Measurements from ENCODE around the gene SCTR.

Gene SCTR

GRCh38 chr2:119466373-119466772 is 57.9 kb downstream of the SCTR start:
- no peak overlapping the region for H2AK5ac ChIP-seq (ENCODE audit: low read length)
- no peak overlapping the region for H3K14ac ChIP-seq (ENCODE audit: low read length)
- H3K27ac ChIP-seq (ENCODE audit: low read depth, low read length): no peak overlapping the region
- WGBS (ENCODE audit: extremely low coverage, insufficient coverage, insufficient read length): no CpG with 5 or more reads among the region's 4 CpGs
- H3K4me3 ChIP-seq (ENCODE audit: low read depth, low read length): no peak overlapping the region
- H3K79me1 ChIP-seq (ENCODE audit: low read length): no peaks in the 10 kb centered on the region
- no peaks in the 10 kb centered on the region for H3K9me3 ChIP-seq (ENCODE audit: insufficient read depth, low read depth, low read length)
- no peak overlapping the region for H3K23ac ChIP-seq (ENCODE audit: low read length)
- DNase-seq: no peak
- no peak overlapping the region for H3K9ac ChIP-seq (ENCODE audit: low read length)
- H3K4me1 ChIP-seq (ENCODE audit: control insufficient read depth in 1 of 2, insufficient read depth in 2 of 2, low read length in 2 of 2): no peaks in the 10 kb centered on the region
- no peak overlapping the region for H3K4ac ChIP-seq (ENCODE audit: low read depth, low read length)
- no peak overlapping the region for H2BK5ac ChIP-seq (ENCODE audit: low read depth, low read length, poor library complexity)
- H3K27me3 ChIP-seq (ENCODE audit: insufficient read depth, low read length): no peaks in the 10 kb centered on the region
- H3K79me2 ChIP-seq (ENCODE audit: control insufficient read depth, insufficient read depth, low read length, poor library complexity): no peaks in the 10 kb centered on the region
- no peak overlapping the region for H4K8ac ChIP-seq (ENCODE audit: low read depth, low read length)
- no peak overlapping the region for H2BK120ac ChIP-seq (ENCODE audit: insufficient read depth, low read length, poor library complexity)
- H3K18ac ChIP-seq (ENCODE audit: low read length): no peak overlapping the region
- no peaks in the 10 kb centered on the region for H3K36me3 ChIP-seq (ENCODE audit: control insufficient read depth in 1 of 2, insufficient read depth in 2 of 2, low read length in 2 of 2)
- H3K4me2 ChIP-seq (ENCODE audit: low read length): no peak overlapping the region
- no peak overlapping the region for H2BK12ac ChIP-seq (ENCODE audit: low read length)
- no peak overlapping the region for H2AFZ ChIP-seq (ENCODE audit: insufficient read depth, low read length, poor library complexity)
- H4K91ac ChIP-seq (ENCODE audit: low read depth, low read length): no peak overlapping the region
- H4K12ac ChIP-seq (ENCODE audit: low read depth, low read length): no peak overlapping the region

- no peak for DNase-seq
- H3K4me2 ChIP-seq (ENCODE audit: low read length): no peak overlapping the region
- no peak overlapping the region for H4K91ac ChIP-seq (ENCODE audit: low read depth, low read length)
- H3K14ac ChIP-seq (ENCODE audit: low read length): no peak overlapping the region
- no peaks in the 10 kb centered on the region for H3K79me2 ChIP-seq (ENCODE audit: control insufficient read depth, insufficient read depth, low read length, poor library complexity)
- H3K4me1 ChIP-seq (ENCODE audit: control insufficient read depth in 1 of 2, insufficient read depth in 2 of 2, low read length in 2 of 2): no peaks in the 10 kb centered on the region
- no peak overlapping the region for H2AFZ ChIP-seq (ENCODE audit: insufficient read depth, low read length, poor library complexity)
- H4K8ac ChIP-seq (ENCODE audit: low read depth, low read length): no peak overlapping the region
- WGBS (ENCODE audit: extremely low coverage, insufficient coverage, insufficient read length): no CpG with 5 or more reads among the region's 11 CpGs
- H2AK5ac ChIP-seq (ENCODE audit: low read length): no peak overlapping the region
- H3K23ac ChIP-seq (ENCODE audit: low read length): no peak overlapping the region
- H3K9ac ChIP-seq (ENCODE audit: low read length): no peak overlapping the region
- H3K18ac ChIP-seq (ENCODE audit: low read length): no peak overlapping the region
- no peaks in the 10 kb centered on the region for H3K9me3 ChIP-seq (ENCODE audit: insufficient read depth, low read depth, low read length)
- no peak overlapping the region for H2BK12ac ChIP-seq (ENCODE audit: low read length)
- H3K36me3 ChIP-seq (ENCODE audit: control insufficient read depth in 1 of 2, insufficient read depth in 2 of 2, low read length in 2 of 2): no peaks in the 10 kb centered on the region
- no peak overlapping the region for H4K12ac ChIP-seq (ENCODE audit: low read depth, low read length)
- no peaks in the 10 kb centered on the region for H3K27me3 ChIP-seq (ENCODE audit: insufficient read depth, low read length)
- H2BK120ac ChIP-seq (ENCODE audit: insufficient read depth, low read length, poor library complexity): no peak overlapping the region
- H3K4ac ChIP-seq (ENCODE audit: low read depth, low read length): no peak overlapping the region
- H3K79me1 ChIP-seq (ENCODE audit: low read length): no peaks in the 10 kb centered on the region
- no peak overlapping the region for H3K27ac ChIP-seq (ENCODE audit: low read depth, low read length)
- no peak overlapping the region for H2BK5ac ChIP-seq (ENCODE audit: low read depth, low read length, poor library complexity)
- H3K4me3 ChIP-seq (ENCODE audit: low read depth, low read length): no peak overlapping the region
Observed at GRCh38 chr2:119465687-119466086, 58.6 kb downstream of the SCTR start.

GRCh38 chr2:119464981-119465380 is 59.3 kb downstream of the SCTR start:
- Histone ChIP-seq H2BK12ac (ENCODE audit: low read length) (no peak overlapping the region), H2BK120ac (ENCODE audit: insufficient read depth, low read length, poor library complexity) (no peak overlapping the region), H3K18ac (ENCODE audit: low read length) (no peak overlapping the region), H3K27me3 (ENCODE audit: insufficient read depth, low read length) (no peaks in the 10 kb centered on the region), H4K12ac (ENCODE audit: low read depth, low read length) (no peak overlapping the region), H3K79me2 (ENCODE audit: control insufficient read depth, insufficient read depth, low read length, poor library complexity) (no peaks in the 10 kb centered on the region), H3K23ac (ENCODE audit: low read length) (no peak overlapping the region), H2BK5ac (ENCODE audit: low read depth, low read length, poor library complexity) (no peak overlapping the region), H3K27ac (ENCODE audit: low read depth, low read length) (no peak overlapping the region), H4K91ac (ENCODE audit: low read depth, low read length) (no peak overlapping the region), H3K79me1 (ENCODE audit: low read length) (no peaks in the 10 kb centered on the region), H3K36me3 (ENCODE audit: control insufficient read depth in 1 of 2, insufficient read depth in 2 of 2, low read length in 2 of 2) (no peaks in the 10 kb centered on the region), H2AK5ac (ENCODE audit: low read length) (no peak overlapping the region), H3K4me2 (ENCODE audit: low read length) (no peak overlapping the region), H3K4ac (ENCODE audit: low read depth, low read length) (no peak overlapping the region), H2AFZ (ENCODE audit: insufficient read depth, low read length, poor library complexity) (no peak overlapping the region), H3K4me3 (ENCODE audit: low read depth, low read length) (no peak overlapping the region), H3K9ac (ENCODE audit: low read length) (no peak overlapping the region), H3K14ac (ENCODE audit: low read length) (no peak overlapping the region), H4K8ac (ENCODE audit: low read depth, low read length) (no peak overlapping the region), H3K9me3 (ENCODE audit: insufficient read depth, low read depth, low read length) (no peaks in the 10 kb centered on the region), H3K4me1 (ENCODE audit: control insufficient read depth in 1 of 2, insufficient read depth in 2 of 2, low read length in 2 of 2) (no peaks in the 10 kb centered on the region)
- DNase-seq: no peak
- no CpG with 5 or more reads among the region's 4 CpGs for WGBS (ENCODE audit: extremely low coverage, insufficient coverage, insufficient read length)

- H3K23ac ChIP-seq (ENCODE audit: low read length): no peak overlapping the region
- no peak overlapping the region for H4K12ac ChIP-seq (ENCODE audit: low read depth, low read length)
- H3K18ac ChIP-seq (ENCODE audit: low read length): no peak overlapping the region
- no peak overlapping the region for H4K91ac ChIP-seq (ENCODE audit: low read depth, low read length)
- H2BK120ac ChIP-seq (ENCODE audit: insufficient read depth, low read length, poor library complexity): no peak overlapping the region
- no peaks in the 10 kb centered on the region for H3K79me1 ChIP-seq (ENCODE audit: low read length)
- H3K79me2 ChIP-seq (ENCODE audit: control insufficient read depth, insufficient read depth, low read length, poor library complexity): no peaks in the 10 kb centered on the region
- no peak overlapping the region for H3K27ac ChIP-seq (ENCODE audit: low read depth, low read length)
- no peaks in the 10 kb centered on the region for H3K9me3 ChIP-seq (ENCODE audit: insufficient read depth, low read depth, low read length)
- H2AFZ ChIP-seq (ENCODE audit: insufficient read depth, low read length, poor library complexity): no peak overlapping the region
- H3K14ac ChIP-seq (ENCODE audit: low read length): no peak overlapping the region
- H3K4me3 ChIP-seq (ENCODE audit: low read depth, low read length): no peak overlapping the region
- no peak overlapping the region for H3K4me2 ChIP-seq (ENCODE audit: low read length)
- DNase-seq: no peak
- no peaks in the 10 kb centered on the region for H3K4me1 ChIP-seq (ENCODE audit: control insufficient read depth in 1 of 2, insufficient read depth in 2 of 2, low read length in 2 of 2)
- no peak overlapping the region for H2BK5ac ChIP-seq (ENCODE audit: low read depth, low read length, poor library complexity)
- H3K4ac ChIP-seq (ENCODE audit: low read depth, low read length): no peak overlapping the region
- no peaks in the 10 kb centered on the region for H3K36me3 ChIP-seq (ENCODE audit: control insufficient read depth in 1 of 2, insufficient read depth in 2 of 2, low read length in 2 of 2)
- H2AK5ac ChIP-seq (ENCODE audit: low read length): no peak overlapping the region
- no peak overlapping the region for H4K8ac ChIP-seq (ENCODE audit: low read depth, low read length)
- H3K9ac ChIP-seq (ENCODE audit: low read length): no peak overlapping the region
- no CpG with 5 or more reads among the region's 9 CpGs for WGBS (ENCODE audit: extremely low coverage, insufficient coverage, insufficient read length)
- no peaks in the 10 kb centered on the region for H3K27me3 ChIP-seq (ENCODE audit: insufficient read depth, low read length)
- no peak overlapping the region for H2BK12ac ChIP-seq (ENCODE audit: low read length)
Observed at GRCh38 chr2:119463990-119464389, 60.3 kb downstream of the SCTR start.

Measured in trophoblast cell (in vitro differentiated cells and primary cell).